ENCODE data around the gene GKN1. TPM values are rescaled to one million over a fixed set of nuclear protein-coding genes. Genes with fewer than 3 reads are reported as not detected.

Gene GKN1
- total and polyA plus RNA-seq, 9 donors: 0.09 to 0.27 (median 0.16) TPM; not detected in 2

- H3K27me3 ChIP-seq (ENCODE audit: control insufficient read depth, insufficient read depth, low read length): no peaks in the 10 kb centered on the region
- no peak overlapping the region for H3K27ac ChIP-seq (ENCODE audit: low read length)
- H3K4me3 ChIP-seq (ENCODE audit: low read length): no peak overlapping the region
- no peaks in the 10 kb centered on the region for H3K36me3 ChIP-seq (ENCODE audit: control insufficient read depth, insufficient read depth, low read length)
- peaks cover 3% of the 10 kb centered on the region for H3K9me3 ChIP-seq (replicated peaks; ENCODE audit: control insufficient read depth, low read depth, low read length)
- 67% methylated on average over 1 of the region's 5 CpGs for WGBS (ENCODE audit: insufficient coverage)
- no peak for DNase-seq
- no peaks in the 10 kb centered on the region for H3K4me1 ChIP-seq (ENCODE audit: control insufficient read depth, insufficient read depth, low read length)
These were observed 36.9 kb upstream of the GKN1 start for GRCh38 chr2:68937346-68938055.

GRCh38 chr2:68938938-68939337 lies 35.5 kb upstream of the GKN1 start:
- Histone ChIP-seq H3K4me3 (ENCODE audit: low read length) (no peak overlapping the region), H3K9me3 (replicated peaks; ENCODE audit: control insufficient read depth, low read depth, low read length) (peaks cover 3% of the 10 kb centered on the region), H3K4me1 (ENCODE audit: control insufficient read depth, insufficient read depth, low read length) (peaks cover 5% of the 10 kb centered on the region), H3K27me3 (ENCODE audit: control insufficient read depth, insufficient read depth, low read length) (no peaks in the 10 kb centered on the region), H3K27ac (ENCODE audit: low read length) (no peak overlapping the region), H3K36me3 (ENCODE audit: control insufficient read depth, insufficient read depth, low read length) (no peaks in the 10 kb centered on the region)
- no CpG with 5 or more reads among the region's 3 CpGs for WGBS (ENCODE audit: insufficient coverage)
- DNase-seq: no peak

DNA sequence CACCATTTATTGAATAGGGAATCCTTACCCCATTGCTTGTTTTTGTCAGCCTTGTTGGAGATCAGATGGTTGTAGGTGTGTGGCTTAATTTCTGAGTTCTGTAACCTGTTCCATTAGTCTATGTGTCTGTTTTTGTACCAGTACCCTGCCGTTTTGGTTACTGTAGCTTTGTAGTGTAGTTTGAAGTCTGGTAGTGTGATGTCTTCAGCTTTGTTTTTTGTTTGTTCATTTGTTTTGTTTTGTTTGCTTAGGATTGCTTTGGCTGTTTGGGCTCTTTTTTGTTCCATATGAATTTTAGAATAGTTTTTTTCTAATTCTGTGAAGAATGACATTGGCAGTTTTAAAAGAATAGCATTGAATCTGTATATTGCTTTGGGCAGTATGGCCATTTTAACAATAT lies 34.5 kb upstream of the GKN1 start:
- 100% methylated on average over 1 of the region's 1 CpG for WGBS (ENCODE audit: insufficient coverage)
- DNase-seq: no peak

GRCh38 chr2:68940369-68940768 lies 34.1 kb upstream of the GKN1 start:
- Histone ChIP-seq H3K4me3 (ENCODE audit: low read length) (no peak overlapping the region), H3K27me3 (ENCODE audit: control insufficient read depth, insufficient read depth, low read length) (no peaks in the 10 kb centered on the region), H3K9me3 (replicated peaks; ENCODE audit: control insufficient read depth, low read depth, low read length) (peaks cover 3% of the 10 kb centered on the region), H3K4me1 (ENCODE audit: control insufficient read depth, insufficient read depth, low read length) (peaks cover 8% of the 10 kb centered on the region), H3K36me3 (ENCODE audit: control insufficient read depth, insufficient read depth, low read length) (no peaks in the 10 kb centered on the region), H3K27ac (ENCODE audit: low read length) (no peak overlapping the region)
- no peak for DNase-seq
- WGBS (ENCODE audit: insufficient coverage): no CpG with 5 or more reads among the region's 1 CpG

More for the DNA sequence above, 34.5 kb upstream of the GKN1 start:
- Histone ChIP-seq H3K36me3 (ENCODE audit: control insufficient read depth, insufficient read depth, low read length) (no peaks in the 10 kb centered on the region), H3K27ac (ENCODE audit: low read length) (no peak overlapping the region), H3K27me3 (ENCODE audit: control insufficient read depth, insufficient read depth, low read length) (no peaks in the 10 kb centered on the region), H3K4me3 (ENCODE audit: low read length) (no peak overlapping the region), H3K9me3 (replicated peaks; ENCODE audit: control insufficient read depth, low read depth, low read length) (peaks cover 3% of the 10 kb centered on the region), H3K4me1 (ENCODE audit: control insufficient read depth, insufficient read depth, low read length) (peaks cover 8% of the 10 kb centered on the region)

DNA sequence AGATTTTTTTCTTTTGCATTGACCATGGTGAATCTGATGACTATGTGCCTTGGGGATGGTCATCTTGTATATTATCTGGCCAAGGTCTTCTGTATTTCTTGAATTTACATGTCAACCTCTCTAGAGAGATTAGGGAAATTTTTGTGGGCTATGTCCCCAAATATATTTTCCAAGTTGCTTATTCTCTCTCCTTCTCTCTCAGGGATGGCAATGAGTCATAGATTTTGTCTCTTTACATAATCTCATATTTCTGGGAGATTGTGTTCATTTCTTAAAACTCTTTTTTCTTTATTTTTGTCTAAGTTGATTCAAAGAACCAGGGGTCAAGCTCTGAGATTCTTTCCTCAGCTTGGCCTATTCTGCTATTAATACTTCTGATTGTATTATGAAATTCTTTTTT lies 31.6 kb upstream of the GKN1 start:
- DNase-seq: no peak
- H3K4me3 ChIP-seq (ENCODE audit: low read length): no peak overlapping the region
- H3K27me3 ChIP-seq (ENCODE audit: control insufficient read depth, insufficient read depth, low read length): no peaks in the 10 kb centered on the region
- peaks cover 3% of the 10 kb centered on the region for H3K9me3 ChIP-seq (replicated peaks; ENCODE audit: control insufficient read depth, low read depth, low read length)
- H3K4me1 ChIP-seq (ENCODE audit: control insufficient read depth, insufficient read depth, low read length): peaks cover 8% of the 10 kb centered on the region
- H3K36me3 ChIP-seq (ENCODE audit: control insufficient read depth, insufficient read depth, low read length): no peaks in the 10 kb centered on the region
- H3K27ac ChIP-seq (ENCODE audit: low read length): no peak overlapping the region

- Histone ChIP-seq H3K9me3 (replicated peaks; ENCODE audit: control insufficient read depth, low read depth, low read length) (peaks cover 3% of the 10 kb centered on the region), H3K4me1 (ENCODE audit: control insufficient read depth, insufficient read depth, low read length) (peaks cover 8% of the 10 kb centered on the region), H3K27me3 (ENCODE audit: control insufficient read depth, insufficient read depth, low read length) (no peaks in the 10 kb centered on the region), H3K36me3 (ENCODE audit: control insufficient read depth, insufficient read depth, low read length) (no peaks in the 10 kb centered on the region), H3K27ac (ENCODE audit: low read length) (no peak overlapping the region), H3K4me3 (ENCODE audit: low read length) (no peak overlapping the region)
- WGBS (ENCODE audit: insufficient coverage): 19% methylated on average over 15 of the region's 27 CpGs
- peak; percentile 83 for DNase-seq
These were observed 30.6 kb upstream of the GKN1 start for GRCh38 chr2:68943581-68944568.

- Histone ChIP-seq H3K4me1 (ENCODE audit: control insufficient read depth, insufficient read depth, low read length) (peaks cover 8% of the 10 kb centered on the region), H3K9me3 (replicated peaks; ENCODE audit: control insufficient read depth, low read depth, low read length) (no peaks in the 10 kb centered on the region), H3K27ac (ENCODE audit: low read length) (no peak overlapping the region), H3K27me3 (ENCODE audit: control insufficient read depth, insufficient read depth, low read length) (no peaks in the 10 kb centered on the region), H3K4me3 (ENCODE audit: low read length) (no peak overlapping the region), H3K36me3 (ENCODE audit: control insufficient read depth, insufficient read depth, low read length) (no peaks in the 10 kb centered on the region)
- DNase-seq: no peak
- no CpG with 5 or more reads among the region's 3 CpGs for WGBS (ENCODE audit: insufficient coverage)
These were observed 28.3 kb upstream of the GKN1 start for GRCh38 chr2:68946117-68946516.

DNA sequence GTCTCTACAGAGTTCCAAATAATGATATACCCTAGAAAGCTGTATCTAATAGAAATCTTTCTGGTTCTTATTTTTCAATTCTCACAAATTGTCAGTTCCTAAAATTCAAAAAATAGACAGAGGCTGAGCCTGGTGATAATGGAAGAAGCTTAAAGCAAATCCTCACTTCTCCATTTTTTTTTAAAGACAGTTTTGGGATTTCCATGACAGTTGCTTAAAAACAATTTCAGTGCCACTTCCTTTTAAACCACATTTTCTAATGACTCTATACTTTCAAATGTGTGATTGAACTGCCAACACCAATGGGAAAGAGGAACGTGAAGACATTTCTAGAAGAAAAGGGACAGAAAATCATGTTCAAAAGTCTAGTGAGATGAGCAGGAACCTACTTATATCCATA lies 25.7 kb upstream of the GKN1 start:
- no CpG with 5 or more reads among the region's 1 CpG for WGBS (ENCODE audit: insufficient coverage)
- Histone ChIP-seq H3K27ac (ENCODE audit: low read length) (no peak overlapping the region), H3K9me3 (replicated peaks; ENCODE audit: control insufficient read depth, low read depth, low read length) (no peaks in the 10 kb centered on the region), H3K36me3 (ENCODE audit: control insufficient read depth, insufficient read depth, low read length) (no peaks in the 10 kb centered on the region), H3K4me3 (ENCODE audit: low read length) (no peak overlapping the region), H3K4me1 (ENCODE audit: control insufficient read depth, insufficient read depth, low read length) (peaks cover 6% of the 10 kb centered on the region), H3K27me3 (ENCODE audit: control insufficient read depth, insufficient read depth, low read length) (no peaks in the 10 kb centered on the region)
- peak; percentile 69 for DNase-seq

- DNase-seq: no peak
- Histone ChIP-seq H3K4me1 (ENCODE audit: control insufficient read depth, insufficient read depth, low read length) (no peaks in the 10 kb centered on the region), H3K36me3 (ENCODE audit: control insufficient read depth, insufficient read depth, low read length) (no peaks in the 10 kb centered on the region), H3K27ac (ENCODE audit: low read length) (no peak overlapping the region), H3K27me3 (ENCODE audit: control insufficient read depth, insufficient read depth, low read length) (no peaks in the 10 kb centered on the region), H3K9me3 (replicated peaks; ENCODE audit: control insufficient read depth, low read depth, low read length) (no peaks in the 10 kb centered on the region), H3K4me3 (ENCODE audit: low read length) (no peak overlapping the region)
- WGBS (ENCODE audit: insufficient coverage): 58% methylated on average over 3 of the region's 4 CpGs
These were observed 22.5 kb upstream of the GKN1 start for GRCh38 chr2:68951899-68952298.

DNA sequence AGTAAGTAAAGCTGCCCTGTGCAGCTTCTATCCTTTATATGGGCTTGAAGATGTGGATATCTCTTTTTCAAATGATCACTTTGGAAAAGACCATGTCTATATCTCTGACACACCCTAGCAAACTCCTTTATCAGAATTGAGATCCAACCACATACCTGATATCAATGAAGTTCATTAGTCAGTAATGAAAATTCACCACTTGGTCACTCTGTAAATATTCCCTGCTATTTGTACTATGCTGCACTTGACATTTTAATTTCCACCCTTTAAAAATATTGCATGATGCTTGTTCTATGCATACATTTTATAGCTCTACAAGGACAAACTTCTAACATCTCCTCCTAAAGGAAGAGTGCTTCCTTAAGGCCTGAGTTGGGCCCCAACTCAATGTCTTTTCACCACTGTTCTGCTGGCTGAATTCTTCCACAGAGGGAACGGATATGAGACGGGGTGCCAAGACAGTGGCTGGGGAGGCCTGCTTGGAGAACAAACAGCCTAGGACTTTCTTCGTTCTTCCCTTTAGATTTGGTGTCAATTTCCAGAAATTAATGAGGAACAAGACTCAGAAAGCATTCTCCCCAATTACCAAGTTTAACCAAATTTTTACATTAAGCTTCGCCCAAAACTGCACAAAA lies 21.4 kb upstream of the GKN1 start, which contains the start of gene GKN2:
Gene GKN2 (minus strand): TSS at position 7 of the 635 bp plus-strand sequence. CDS start 32 bp downstream, outside the sequence.
- DNase-seq: no peak
- Histone ChIP-seq H3K4me3 (ENCODE audit: low read length) (no peak within 1 kb of the TSS), H3K36me3 (ENCODE audit: control insufficient read depth, insufficient read depth, low read length) (no peaks in the 10 kb centered on the region), H3K4me1 (ENCODE audit: control insufficient read depth, insufficient read depth, low read length) (no peaks in the 10 kb centered on the region), H3K9me3 (replicated peaks; ENCODE audit: control insufficient read depth, low read depth, low read length) (no peaks in the 10 kb centered on the region), H3K27me3 (ENCODE audit: control insufficient read depth, insufficient read depth, low read length) (no peaks in the 10 kb centered on the region), H3K27ac (ENCODE audit: low read length) (no peak within 1 kb of the TSS)
- WGBS (ENCODE audit: insufficient coverage): no CpG with 5 or more reads among the region's 4 CpGs

Data from muscle of leg (tissue), 11 donors.